Fibroblast of upper back skin (primary cell): ENCODE results near the gene MPHOSPH6.
"Not testable (repeated sequence)": the region's sequence is repeated elsewhere in the genome, so short reads cannot be mapped to it uniquely, and the experiment has no call there.

Source experiments
- DNase-seq: peaks from one replicate; pipeline ENCODE4 v3.0.0-alpha.2; 2013

Gene MPHOSPH6

DNA sequence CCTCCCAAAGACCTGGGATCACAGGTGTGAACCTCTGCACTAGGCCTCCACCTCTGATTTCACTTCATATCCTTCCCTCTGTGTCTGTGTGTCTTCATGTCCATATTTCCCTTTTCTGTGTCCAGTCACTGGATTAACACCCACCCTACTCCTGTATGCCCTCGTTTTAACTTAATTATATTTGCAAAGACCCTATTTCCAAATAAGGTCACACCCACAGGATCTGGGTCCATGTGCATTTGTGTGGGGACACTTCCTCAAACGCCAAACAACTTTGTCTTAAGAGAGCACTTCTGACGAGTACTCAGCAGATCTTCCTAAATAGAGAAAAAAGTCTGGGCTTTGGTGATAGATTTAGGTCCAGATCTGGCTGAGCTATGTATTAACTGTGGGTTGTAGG is 56.3 kb downstream of the MPHOSPH6 start:
- no peak for DNase-seq

- no peak for DNase-seq
These were observed 58.1 kb downstream of the MPHOSPH6 start for GRCh38 chr16:82111944-82112343.

DNA sequence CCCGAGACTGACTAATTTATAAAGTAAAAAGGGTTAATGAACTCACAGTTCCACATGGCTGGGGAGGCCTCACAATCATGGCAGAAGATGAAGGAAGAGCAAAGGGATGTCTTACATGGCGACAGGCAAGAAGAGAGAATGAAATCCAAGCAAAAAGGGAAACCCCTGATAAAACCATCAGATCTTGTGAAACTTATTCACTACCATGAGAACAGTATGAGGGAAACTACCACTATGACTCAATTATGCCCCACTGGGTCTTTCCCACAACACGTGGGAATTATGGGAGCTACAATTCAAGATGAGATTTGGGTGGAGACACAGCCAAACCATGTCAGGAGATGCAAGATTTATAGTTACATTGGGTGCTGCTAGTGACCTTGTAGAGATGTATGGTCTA is 60.8 kb downstream of the MPHOSPH6 start:
- not testable (repeated sequence) for DNase-seq

DNA sequence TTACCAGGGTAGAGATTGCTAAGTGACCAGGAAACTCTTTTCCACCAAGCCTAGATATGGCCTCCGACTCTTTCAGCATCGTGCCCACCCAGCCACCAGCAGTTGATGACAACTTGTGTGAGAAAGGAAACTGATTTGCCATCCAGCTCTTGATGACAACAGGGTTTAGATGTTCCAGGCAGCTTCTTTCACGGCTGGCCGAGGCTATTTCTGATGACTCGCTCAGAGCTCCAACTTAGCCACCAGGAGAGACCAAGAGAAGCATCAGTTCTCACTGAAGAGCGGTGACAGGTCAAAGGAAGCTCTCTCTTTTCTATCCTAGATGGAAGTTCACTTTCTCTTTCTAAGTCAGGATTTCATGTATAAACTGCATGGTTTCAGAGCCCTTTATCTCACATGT is 61.2 kb downstream of the MPHOSPH6 start:
- DNase-seq, result no peak

DNA sequence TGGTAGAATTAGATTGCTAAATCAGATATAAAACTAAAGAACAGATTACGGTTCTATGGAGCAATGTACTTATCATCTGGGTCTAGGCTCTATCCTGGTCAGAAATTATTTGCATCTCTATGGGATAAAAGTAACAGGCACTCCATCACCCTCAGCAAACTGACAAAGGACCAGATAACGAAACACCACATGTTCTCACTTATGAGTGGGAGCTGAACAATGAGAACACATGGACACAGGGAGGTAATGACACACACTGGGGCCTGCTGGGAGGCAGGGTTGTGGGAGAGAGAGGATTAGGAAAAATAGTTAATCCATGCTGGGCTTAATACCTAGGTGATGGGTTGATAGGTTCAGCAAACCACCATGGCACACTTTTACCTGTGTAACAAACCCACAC is 61.9 kb downstream of the MPHOSPH6 start:
- DNase-seq, result no peak

DNA sequence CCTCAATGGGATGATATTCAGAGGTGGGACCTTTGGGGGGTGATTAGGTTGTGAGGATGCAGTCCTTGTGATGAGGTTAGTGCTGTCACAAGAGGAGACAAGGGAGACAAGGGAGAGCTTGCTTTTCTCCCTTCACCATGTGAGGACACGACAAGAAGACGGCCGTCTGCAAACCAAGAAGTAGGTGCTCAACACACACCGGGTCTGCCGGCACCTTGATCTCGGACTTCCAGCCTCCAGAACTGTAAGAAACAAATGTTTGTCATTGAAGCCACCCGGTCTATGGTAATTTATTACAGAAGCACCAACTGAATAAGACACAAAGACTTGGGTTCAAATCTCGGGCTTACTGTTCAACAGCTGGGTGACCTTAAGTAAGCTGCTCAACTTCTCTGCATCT is 64.9 kb downstream of the MPHOSPH6 start:
- DNase-seq, result no peak
